GM23338 (cell line): Measurements from ENCODE around the gene SDHAF1. TPM values are rescaled to one million over a fixed set of nuclear protein-coding genes. Genes with fewer than 3 reads are reported as not detected.

Experiments used
- ATAC-seq: fragments of 200-7000 bp; cut with Tn5 transposase; 3 replicates; pipeline ENCODE4 v1.9.1; 2020
- DNase-seq: peaks from one replicate; pipeline ENCODE4 v3.0.0-alpha.2; 2015; ENCODE audit warnings: low spot score
- H2AFZ ChIP-seq: fragments of 200-600 bp; sonication (generic); 2 replicates; pipeline ENCODE4 v1.8.0; 2016; ENCODE audit warnings: antibody characterized with exemption, mild to moderate bottlenecking, moderate library complexity
- H3F3A ChIP-seq: fragments of 200-600 bp; sonication (generic); replicated peaks from 2 replicates; pipeline ENCODE4 v1.8.0; 2017; ENCODE audit warnings: antibody characterized with exemption, mixed run types, low read depth
- H3K27ac ChIP-seq: fragments of 200-600 bp; sonication (generic); 2 replicates; pipeline ENCODE4 v1.6.1; 2016; ENCODE audit warnings: low read depth
- H3K27me3 ChIP-seq: fragments of 200-600 bp; sonication (generic); 2 replicates; pipeline ENCODE4 v1.8.0; 2016; ENCODE audit warnings: mild to moderate bottlenecking, mixed run types, moderate library complexity; ENCODE audit not compliant: insufficient read depth
- H3K36me3 ChIP-seq: fragments of 200-600 bp; sonication (generic); 2 replicates; pipeline ENCODE4 v1.8.0; 2016; ENCODE audit warnings: mild to moderate bottlenecking; ENCODE audit not compliant: insufficient read depth
- H3K4me1 ChIP-seq: fragments of 200-600 bp; sonication (generic); 2 replicates; pipeline ENCODE4 v1.8.0; 2016; ENCODE audit warnings: mild to moderate bottlenecking, moderate library complexity; ENCODE audit not compliant: insufficient read depth
- H3K4me2 ChIP-seq: fragments of 200-600 bp; sonication (generic); 2 replicates; pipeline ENCODE4 v1.7.1; 2017; ENCODE audit warnings: mixed run types
- H3K4me3 ChIP-seq: fragments of 200-600 bp; sonication (generic); 2 replicates; pipeline ENCODE4 v1.6.1; 2016; ENCODE audit warnings: mixed run types
- H3K79me2 ChIP-seq: fragments of 200-600 bp; sonication (generic); replicated peaks from 2 replicates; pipeline ENCODE4 v1.8.0; 2017; ENCODE audit warnings: mild to moderate bottlenecking; ENCODE audit not compliant: insufficient read depth
- H3K9me2 ChIP-seq: fragments of 200-600 bp; sonication (generic); 2 replicates; pipeline ENCODE4 v1.8.0; 2017; ENCODE audit not compliant: insufficient read depth
- H4K20me1 ChIP-seq: fragments of 200-600 bp; sonication (generic); replicated peaks from 2 replicates; pipeline ENCODE4 v1.8.0; 2017; ENCODE audit warnings: mild to moderate bottlenecking; ENCODE audit not compliant: insufficient read depth
- H3K27ac Mint-ChIP-seq: 2 replicates; pipeline ENCODE4 v1.8.0; 2020; ENCODE audit warnings: inconsistent platforms, mild to moderate bottlenecking, moderate library complexity, mixed read lengths
- H3K27me3 Mint-ChIP-seq: 3 replicates; pipeline ENCODE4 v1.8.0; 2022; ENCODE audit warnings: low read depth, mild to moderate bottlenecking, moderate library complexity, mixed read lengths, inconsistent platforms; ENCODE audit not compliant: insufficient read depth, poor library complexity
- H3K36me3 Mint-ChIP-seq: 3 replicates; pipeline ENCODE4 v1.8.0; 2021; ENCODE audit warnings: low read depth, mild to moderate bottlenecking, inconsistent platforms, moderate library complexity, mixed read lengths
- H3K4me1 Mint-ChIP-seq: 3 replicates; pipeline ENCODE4 v1.8.0; 2020; ENCODE audit warnings: mild to moderate bottlenecking, inconsistent platforms, mixed read lengths
- H3K4me3 Mint-ChIP-seq: 3 replicates; pipeline ENCODE4 v1.8.0; 2021; ENCODE audit warnings: moderate library complexity, mild to moderate bottlenecking, inconsistent platforms, mixed read lengths
- H3K9me3 Mint-ChIP-seq: 3 replicates; pipeline ENCODE4 v1.8.0; 2020; ENCODE audit warnings: moderate library complexity, mild to moderate bottlenecking, inconsistent platforms, mixed read lengths
- CREB1 ChIP-seq: fragments of 250-450 bp; sonication (Bioruptor Pico); IDR thresholded peaks from 2 replicates; pipeline ENCODE4 v1.5.0; 2020; ENCODE audit warnings: low read depth, mild to moderate bottlenecking, moderate library complexity
- ETS1 ChIP-seq: IDR thresholded peaks from 2 replicates; pipeline ENCODE4 v1.6.1; 2016; ENCODE audit warnings: antibody characterized with exemption
- EZH2 ChIP-seq: fragments of 200-600 bp; sonication (generic); IDR thresholded peaks from one replicate; pipeline ENCODE4 v1.8.0; 2017; ENCODE audit warnings: antibody characterized with exemption, mild to moderate bottlenecking, low read depth; ENCODE audit not compliant: unreplicated experiment
- EZH2phosphoT487 ChIP-seq: fragments of 200-600 bp; sonication (generic); IDR thresholded peaks from one replicate; pipeline ENCODE4 v1.8.1; 2018; ENCODE audit warnings: antibody characterized with exemption; ENCODE audit not compliant: unreplicated experiment
- JUNB ChIP-seq: IDR thresholded peaks from one replicate; pipeline ENCODE4 v1.6.1; 2016; ENCODE audit warnings: antibody characterized with exemption; ENCODE audit not compliant: unreplicated experiment
- NANOG ChIP-seq: IDR thresholded peaks from 2 replicates; pipeline ENCODE4 v1.6.1; 2016; ENCODE audit warnings: antibody characterized with exemption, borderline replicate concordance
- POLR2AphosphoS5 ChIP-seq: IDR thresholded peaks from 2 replicates; pipeline ENCODE4 v1.6.1; 2016; ENCODE audit warnings: antibody characterized with exemption, low read depth
- STAT1 ChIP-seq: IDR thresholded peaks from one replicate; pipeline ENCODE4 v1.6.1; 2016; ENCODE audit warnings: antibody characterized with exemption; ENCODE audit not compliant: unreplicated experiment
- ZNF114 ChIP-seq: fragments of 250-450 bp; sonication (Bioruptor Pico); IDR thresholded peaks from 2 replicates; pipeline ENCODE4 v1.5.0; 2020; ENCODE audit warnings: mild to moderate bottlenecking, moderate library complexity
- ZNF331 ChIP-seq: fragments of 250-450 bp; sonication (Bioruptor Pico); IDR thresholded peaks from 2 replicates; pipeline ENCODE4 v1.5.0; 2020; ENCODE audit warnings: low read depth, mild to moderate bottlenecking, moderate library complexity
- polyA plus RNA-seq: library from polyadenylated mRNA; unstranded; fragments of >200 nt; fragmentation: Nextera tagmentation; extraction: Ambion mirVana; gene quantifications from 2 replicates; pipeline ENCODE4 v1.2.1, GENCODE V29; 2016
- total RNA-seq: library from RNA; depleted of rRNA; stranded (reverse); fragments of >200 nt; shearing (Covaris generic); gene quantifications from 2 replicates; pipeline ENCODE4 v1.2.3, GENCODE V29; 2014
- TF ChIP-seq, protein P1 (sequence below): IDR thresholded peaks from one replicate; pipeline ENCODE4 v1.6.1; 2018; ENCODE audit warnings: antibody characterized with exemption; ENCODE audit not compliant: unreplicated experiment

Gene SDHAF1
- total and polyA plus RNA-seq, 2 experiments from 2014 or later, result 19.9 to 55.9 TPM

GRCh38 chr19:36032251-36033104 lies 37.5 kb downstream of the SDHAF1 start, which contains the start of gene CLIP3:
CLIP3 (minus strand) TSS chr19:36032873; CDS start chr19:36032357, 516 bp downstream.
- H3K36me3 Mint-ChIP-seq, result no peaks in the 10 kb centered on the region; the same call in 2 of the 3 replicates
- no peaks in the 10 kb centered on the region for H3K79me2 ChIP-seq
- ATAC-seq, result peak; percentile 91
- no peaks in the 10 kb centered on the region for H3K27me3 ChIP-seq
- no peak within 1 kb of the TSS for H3K27ac Mint-ChIP-seq
- peak within 1 kb of the TSS; percentile 86 for H3K4me3 Mint-ChIP-seq
- peak; percentile 87 for DNase-seq
- no peak within 1 kb of the TSS for H3K27ac ChIP-seq
- no peaks in the 10 kb centered on the region for H3K9me3 Mint-ChIP-seq
- no peak for TF ChIP-seq ZNF331 (CRISPR knock-in tag)
- TF ChIP-seq POLR2AphosphoS5, result peak; percentile 54
- no peaks in the 10 kb centered on the region for H3K9me2 ChIP-seq
- H2AFZ ChIP-seq, result peak within 1 kb of the TSS; percentile 95
- H3K4me2 ChIP-seq, result peak within 1 kb of the TSS; percentile 87
- H3K4me3 ChIP-seq, result peak within 1 kb of the TSS; percentile 96
- no peaks in the 10 kb centered on the region; the same call in 1 of the 2 replicates for H4K20me1 ChIP-seq
- H3K36me3 ChIP-seq, result no peaks in the 10 kb centered on the region
- peaks cover 21% of the 10 kb centered on the region for H3K27me3 Mint-ChIP-seq
- peaks cover 2% of the 10 kb centered on the region; the same call in 1 of the 3 replicates for H3K4me1 Mint-ChIP-seq
- peaks cover 6% of the 10 kb centered on the region; the same call in 1 of the 2 replicates for H3K4me1 ChIP-seq
- H3F3A ChIP-seq, result 0 out of 2 replicates have a peak, but pooled peaks cover 3% of the 10 kb centered on the region

DNA sequence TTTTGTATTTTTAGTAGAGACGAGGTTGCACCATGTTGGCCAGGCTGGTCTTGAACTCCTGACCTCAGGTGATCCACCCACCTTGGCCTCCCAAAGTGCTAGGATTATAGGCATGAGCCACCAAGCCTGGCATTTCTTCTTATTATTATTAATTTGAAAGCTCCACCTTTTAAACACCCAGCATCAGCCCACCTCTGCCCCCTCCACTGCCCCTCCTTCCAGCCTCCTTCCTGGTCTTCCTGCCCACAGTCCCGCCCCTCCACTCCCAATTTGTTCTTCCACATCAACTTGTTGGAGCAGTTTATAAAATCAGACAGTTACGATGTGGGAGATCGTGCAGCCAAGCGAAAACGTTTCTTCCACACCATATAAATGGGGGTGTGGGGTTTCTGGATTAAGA lies 45.5 kb downstream of the SDHAF1 start:
- Mint-ChIP-seq H3K27me3 (peaks cover 5% of the 10 kb centered on the region), H3K27ac (no peak overlapping the region), H3K9me3 (no peaks in the 10 kb centered on the region), H3K4me1 (peaks cover 13% of the 10 kb centered on the region; the same call in 2 of the 3 replicates), H3K4me3 (no peak overlapping the region), H3K36me3 (0 out of 3 replicates have a peak, but pooled peaks cover 3% of the 10 kb centered on the region)
- no peak for ATAC-seq
- Histone ChIP-seq H3K27me3 (no peaks in the 10 kb centered on the region), H4K20me1 (peaks cover 5% of the 10 kb centered on the region; the same call in 1 of the 2 replicates), H2AFZ (no peak overlapping the region), H3K9me2 (no peaks in the 10 kb centered on the region), H3K4me1 (peaks cover 12% of the 10 kb centered on the region), H3F3A (0 out of 2 replicates have a peak, but pooled peaks cover 3% of the 10 kb centered on the region), H3K4me2 (no peak overlapping the region), H3K79me2 (no peaks in the 10 kb centered on the region), H3K27ac (no peak overlapping the region), H3K4me3 (no peak overlapping the region), H3K36me3 (no peaks in the 10 kb centered on the region)
- no peak for DNase-seq
- no peak for TF ChIP-seq ETS1
- TF ChIP-seq JUNB, result no peak
- no peak for TF ChIP-seq ZNF114
- no peak for TF ChIP-seq STAT1
- TF ChIP-seq, protein P1, sequence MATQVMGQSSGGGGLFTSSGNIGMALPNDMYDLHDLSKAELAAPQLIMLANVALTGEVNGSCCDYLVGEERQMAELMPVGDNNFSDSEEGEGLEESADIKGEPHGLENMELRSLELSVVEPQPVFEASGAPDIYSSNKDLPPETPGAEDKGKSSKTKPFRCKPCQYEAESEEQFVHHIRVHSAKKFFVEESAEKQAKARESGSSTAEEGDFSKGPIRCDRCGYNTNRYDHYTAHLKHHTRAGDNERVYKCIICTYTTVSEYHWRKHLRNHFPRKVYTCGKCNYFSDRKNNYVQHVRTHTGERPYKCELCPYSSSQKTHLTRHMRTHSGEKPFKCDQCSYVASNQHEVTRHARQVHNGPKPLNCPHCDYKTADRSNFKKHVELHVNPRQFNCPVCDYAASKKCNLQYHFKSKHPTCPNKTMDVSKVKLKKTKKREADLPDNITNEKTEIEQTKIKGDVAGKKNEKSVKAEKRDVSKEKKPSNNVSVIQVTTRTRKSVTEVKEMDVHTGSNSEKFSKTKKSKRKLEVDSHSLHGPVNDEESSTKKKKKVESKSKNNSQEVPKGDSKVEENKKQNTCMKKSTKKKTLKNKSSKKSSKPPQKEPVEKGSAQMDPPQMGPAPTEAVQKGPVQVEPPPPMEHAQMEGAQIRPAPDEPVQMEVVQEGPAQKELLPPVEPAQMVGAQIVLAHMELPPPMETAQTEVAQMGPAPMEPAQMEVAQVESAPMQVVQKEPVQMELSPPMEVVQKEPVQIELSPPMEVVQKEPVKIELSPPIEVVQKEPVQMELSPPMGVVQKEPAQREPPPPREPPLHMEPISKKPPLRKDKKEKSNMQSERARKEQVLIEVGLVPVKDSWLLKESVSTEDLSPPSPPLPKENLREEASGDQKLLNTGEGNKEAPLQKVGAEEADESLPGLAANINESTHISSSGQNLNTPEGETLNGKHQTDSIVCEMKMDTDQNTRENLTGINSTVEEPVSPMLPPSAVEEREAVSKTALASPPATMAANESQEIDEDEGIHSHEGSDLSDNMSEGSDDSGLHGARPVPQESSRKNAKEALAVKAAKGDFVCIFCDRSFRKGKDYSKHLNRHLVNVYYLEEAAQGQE, result no peak
- TF ChIP-seq EZH2phosphoT487, result no peak
- no peak for TF ChIP-seq ZNF331 (CRISPR knock-in tag)
- TF ChIP-seq EZH2, result no peak
- TF ChIP-seq POLR2AphosphoS5, result no peak
- TF ChIP-seq NANOG, result no peak
- no peak for TF ChIP-seq CREB1 (CRISPR knock-in tag)
